Measurements from ENCODE around the gene GNG7. TPM values are rescaled to one million over a fixed set of nuclear protein-coding genes. Genes with fewer than 3 reads are reported as not detected.

The GNG7 gene
- total and polyA plus RNA-seq, 10 of the 15 experiments (the other 5 are each of a cell fraction or from before 2014, with no cell fraction given): 1.9 to 13.6 (median 6.5) TPM

- TF ChIP-seq EGR1 (IDR thresholded peaks at IDR 0.05; ENCODE audit: borderline replicate concordance in 1 of 2, low read depth in 2 of 2, low read length in 2 of 2) (0 out of 3 replicates have a peak, but pooled peaks of 1 of the 2 experiments have one; percentile 21), MLLT1 (IDR thresholded peaks at IDR 0.05) (no peak), RAD21 (IDR thresholded peaks at IDR 0.05; ENCODE audit: insufficient read depth, low read depth, low read length) (peak; percentile 67), SPI1 (IDR thresholded peaks at IDR 0.05; ENCODE audit: borderline replicate concordance, insufficient read depth, low read depth, low read length) (peak; percentile 26; the same call in 1 of the 2 replicates), USF1 (IDR thresholded peaks at IDR 0.05; ENCODE audit: borderline replicate concordance, extremely low read length, insufficient read depth, low read depth, low read length) (no peak), RUNX3 (IDR thresholded peaks at IDR 0.05; ENCODE audit: low read length) (0 out of 2 replicates have a peak, but pooled peaks have one; percentile 17), NKRF (conservative IDR thresholded peaks at IDR 0.05) (0 out of 2 replicates have a peak, but pooled peaks have one; percentile 32), CTCF (IDR thresholded peaks at IDR 0.05 in 2 of 3, conservative IDR thresholded peaks at IDR 0.05 in 1 of 3; ENCODE audit: control insufficient read depth in 2 of 3, extremely low read depth in 1 of 3, insufficient read depth in 1 of 3, low read depth in 3 of 3, low read length in 3 of 3) (peak in 2 of 3 experiments; percentile 38 to 39; a peak in 3 of 6 replicates), NR2C1 (IDR thresholded peaks at IDR 0.05) (no peak; the same call in 1 of the 2 replicates), CBX5 (IDR thresholded peaks at IDR 0.05; ENCODE audit: low read depth) (no peak), ATF2 (IDR thresholded peaks at IDR 0.05; ENCODE audit: low read length) (no peak), CHD2 (IDR thresholded peaks at IDR 0.05; ENCODE audit: borderline replicate concordance, low read depth, low read length) (no peak), CEBPB (IDR thresholded peaks at IDR 0.05; ENCODE audit: borderline replicate concordance in 1 of 2, low read depth in 2 of 2, low read length in 2 of 2) (no peak), JUND (IDR thresholded peaks at IDR 0.05; ENCODE audit: low read depth, low read length) (no peak), STAT3 (IDR thresholded peaks at IDR 0.05; ENCODE audit: low read depth, low read length) (no peak), YBX1 (IDR thresholded peaks at IDR 0.05) (no peak), NFIC (IDR thresholded peaks at IDR 0.05; ENCODE audit: low read depth, low read length) (no peak), ZBED1 (IDR thresholded peaks at IDR 0.05; ENCODE audit: borderline replicate concordance) (no peak), EP300 (IDR thresholded peaks at IDR 0.05; ENCODE audit: borderline replicate concordance in 1 of 2, control insufficient read depth in 1 of 2, low read depth in 2 of 2, low read length in 2 of 2) (peak in 1 of 2 experiments; percentile 50; a peak in 1 of 4 replicates)
These were observed 38.4 kb downstream of the GNG7 start (continued) for GRCh38 chr19:2663920-2664571.

Measured in GM12878 (cell line).